Measurements from ENCODE around the gene DNAH14. TPM values are rescaled to one million over a fixed set of nuclear protein-coding genes. Genes with fewer than 3 reads are reported as not detected.

Gene DNAH14
- total and polyA plus RNA-seq, 10 of the 15 experiments (the other 5 are each of a cell fraction or from before 2014, with no cell fraction given): 2.0 to 7.9 (median 4.8) TPM

DNA sequence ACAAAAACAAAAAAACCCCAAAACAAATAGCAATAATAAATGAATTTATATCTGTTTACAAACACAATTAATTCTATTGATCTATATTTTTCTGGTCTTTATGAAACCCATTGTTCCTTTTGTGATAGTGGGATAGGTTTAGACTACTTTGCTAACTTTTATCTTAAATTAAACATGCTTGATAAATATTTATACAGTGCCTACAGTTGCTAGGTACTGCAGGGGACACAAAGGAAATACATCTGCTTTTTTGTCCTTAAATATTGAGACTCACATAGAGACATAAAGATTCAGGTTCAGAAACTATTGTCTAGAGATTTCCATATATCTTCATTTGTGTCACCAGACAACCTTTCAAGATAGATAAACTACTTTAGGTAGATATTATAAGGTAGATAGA lies 8.5 kb upstream of the DNAH14 start:
- no peak for TF ChIP-seq IKZF1 (conservative IDR thresholded peaks at IDR 0.05)
- TF ChIP-seq, protein P1, sequence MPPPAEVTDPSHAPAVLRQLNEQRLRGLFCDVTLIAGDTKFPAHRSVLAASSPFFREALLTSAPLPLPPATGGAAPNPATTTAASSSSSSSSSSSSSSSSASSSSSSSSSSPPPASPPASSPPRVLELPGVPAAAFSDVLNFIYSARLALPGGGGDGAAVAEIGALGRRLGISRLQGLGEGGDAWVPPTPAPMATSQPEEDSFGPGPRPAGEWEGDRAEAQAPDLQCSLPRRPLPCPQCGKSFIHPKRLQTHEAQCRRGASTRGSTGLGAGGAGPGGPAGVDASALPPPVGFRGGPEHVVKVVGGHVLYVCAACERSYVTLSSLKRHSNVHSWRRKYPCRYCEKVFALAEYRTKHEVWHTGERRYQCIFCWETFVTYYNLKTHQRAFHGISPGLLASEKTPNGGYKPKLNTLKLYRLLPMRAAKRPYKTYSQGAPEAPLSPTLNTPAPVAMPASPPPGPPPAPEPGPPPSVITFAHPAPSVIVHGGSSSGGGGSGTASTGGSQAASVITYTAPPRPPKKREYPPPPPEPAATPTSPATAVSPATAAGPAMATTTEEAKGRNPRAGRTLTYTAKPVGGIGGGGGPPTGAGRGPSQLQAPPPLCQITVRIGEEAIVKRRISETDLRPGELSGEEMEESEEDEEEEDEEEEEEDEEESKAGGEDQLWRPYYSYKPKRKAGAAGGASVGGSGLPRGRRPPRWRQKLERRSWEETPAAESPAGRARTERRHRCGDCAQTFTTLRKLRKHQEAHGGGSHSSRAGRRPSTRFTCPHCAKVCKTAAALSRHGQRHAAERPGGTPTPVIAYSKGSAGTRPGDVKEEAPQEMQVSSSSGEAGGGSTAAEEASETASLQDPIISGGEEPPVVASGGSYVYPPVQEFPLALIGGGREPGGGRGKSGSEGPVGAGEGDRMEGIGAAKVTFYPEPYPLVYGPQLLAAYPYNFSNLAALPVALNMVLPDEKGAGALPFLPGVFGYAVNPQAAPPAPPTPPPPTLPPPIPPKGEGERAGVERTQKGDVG (CRISPR knock-in tag; IDR thresholded peaks at IDR 0.05): no peak
- no peak for TF ChIP-seq NR2F1 (conservative IDR thresholded peaks at IDR 0.05)
- no peaks in the 10 kb centered on the region; the same call in 2 of the 3 replicates for H3K9me3 ChIP-seq (replicated peaks; ENCODE audit: control insufficient read depth, insufficient read depth, low read length)
- ChIA-PET POLR2A (no interaction called here), CTCF (interaction anchor here (0.9 to 1.1 kb wide), 4 partner anchors 15 to 408 kb away, joined by 3 to 8 read pairs (median 4); no protein-coding TSS in a partner anchor), SMC1A (ENCODE audit: uncharacterized antibody, unreplicated experiment) (interaction anchor here (0.7 to 1.7 kb wide), 6 partner anchors 14 to 408 kb away, joined by 3 to 5 read pairs (median 4); no protein-coding TSS in a partner anchor), RAD21 (ENCODE audit: unreplicated experiment) (interaction anchor here (1.0 to 1.5 kb wide), 3 partner anchors 12 to 68 kb away, joined by 3 read pairs; no protein-coding TSS in a partner anchor)
- H3K4me3 ChIP-seq: no peak overlapping the region
- intact Hi-C loops (cut with micrococcal nuclease; ENCODE audit: unreplicated experiment): loop anchor here (5.0 kb wide), 1 partner anchor 189 kb away; no protein-coding TSS in a partner anchor
- FAIRE-seq: no peak
- ATAC-seq: no peak
- no peak overlapping the region for H3K4me2 ChIP-seq (ENCODE audit: control insufficient read depth, insufficient read depth)
- DNase-seq (ENCODE audit: low read depth, low spot score): no peak
- BruUV-seq (replicated peaks): no TSS peak
- H3K79me2 ChIP-seq (ENCODE audit: control insufficient read depth, insufficient read depth, low read length): no peaks in the 10 kb centered on the region
- H2AFZ ChIP-seq (ENCODE audit: control insufficient read depth, low read depth, low read length): no peak overlapping the region
- H3K27me3 ChIP-seq (replicated peaks in 1 of 2; ENCODE audit: control insufficient read depth in 2 of 2, insufficient read depth in 2 of 2, low read length in 1 of 2): no peaks in the 10 kb centered on the region
- H3K27ac ChIP-seq (ENCODE audit: control insufficient read depth, insufficient read depth): no peak overlapping the region
- in situ Hi-C loops (cut with MboI): loop anchor here (5.0 kb wide), 1 partner anchor 409 kb away; no protein-coding TSS in a partner anchor
- H3K4me1 ChIP-seq (ENCODE audit: control insufficient read depth, insufficient read depth, low read length): no peaks in the 10 kb centered on the region
- no peak overlapping the region for H3K9ac ChIP-seq (ENCODE audit: control insufficient read depth, insufficient read depth, low read length)
- no peaks in the 10 kb centered on the region for H3K36me3 ChIP-seq (ENCODE audit: control insufficient read depth in 2 of 2, insufficient read depth in 2 of 2, low read length in 1 of 2)
- H4K20me1 ChIP-seq (ENCODE audit: control insufficient read depth, insufficient read depth): no peaks in the 10 kb centered on the region

Data from GM12878 (cell line).